IMR-90 (cell line): ENCODE results near the gene ZNF385D.

Experiments used
- CTCF ChIP-seq: conservative IDR thresholded peaks from 2 replicates; pipeline ENCODE4 v1.5.1; 2012; ENCODE audit warnings: mild to moderate bottlenecking, low read depth, low read length, improper control_type of control experiment
- FOS ChIP-seq: fragments of 150-350 bp; IDR thresholded peaks from 2 replicates; pipeline ENCODE4 v1.6.1; 2016; ENCODE audit warnings: low read depth, low read length
- POLR2A ChIP-seq: IDR thresholded peaks from 2 replicates; pipeline ENCODE4 v1.6.1; 2012; ENCODE audit warnings: mild to moderate bottlenecking, low read depth, low read length
- RCOR1 ChIP-seq: IDR thresholded peaks from 2 replicates; pipeline ENCODE4 v1.6.1; 2012; ENCODE audit warnings: mild to moderate bottlenecking, low read length, improper control_type of control experiment; ENCODE audit not compliant: insufficient replicate concordance
- SMC3 ChIP-seq: fragments of 150-350 bp; IDR thresholded peaks from 2 replicates; pipeline ENCODE4 v1.6.1; 2016; ENCODE audit warnings: low read depth, mild to moderate bottlenecking, antibody characterized with exemption, low read length, moderate library complexity

GRCh38 chr3:21434310-21434709 lies 316.7 kb downstream of the ZNF385D start:
- TF ChIP-seq CTCF, result no peak
- TF ChIP-seq SMC3, result no peak
- TF ChIP-seq POLR2A, result no peak
- no peak for TF ChIP-seq FOS
- no peak for TF ChIP-seq RCOR1
